Osteocyte (in vitro differentiated cells): Measurements from ENCODE around the gene FAM200B. TPM values are rescaled to one million over a fixed set of nuclear protein-coding genes. Genes with fewer than 3 reads are reported as not detected.

ENCODE experiments used
- DNase-seq: peaks from one replicate; pipeline ENCODE4 v3.0.0; 2021; ENCODE audit warnings: mixed read lengths; ENCODE audit not compliant: unreplicated experiment; ENCODE audit errors: extremely low spot score
- H3K27ac Mint-ChIP-seq: one replicate; pipeline ENCODE4 v1.8.0; 2021; ENCODE audit warnings: mild to moderate bottlenecking, mixed read lengths; ENCODE audit not compliant: unreplicated experiment
- H3K27me3 Mint-ChIP-seq: one replicate; pipeline ENCODE4 v1.8.0; 2021; ENCODE audit warnings: mixed read lengths; ENCODE audit not compliant: unreplicated experiment
- H3K36me3 Mint-ChIP-seq: one replicate; pipeline ENCODE4 v1.8.0; 2021; ENCODE audit warnings: mixed read lengths; ENCODE audit not compliant: unreplicated experiment
- H3K4me1 Mint-ChIP-seq: one replicate; pipeline ENCODE4 v1.8.0; 2021; ENCODE audit warnings: mixed read lengths; ENCODE audit not compliant: unreplicated experiment
- H3K4me3 Mint-ChIP-seq: one replicate; pipeline ENCODE4 v1.8.0; 2021; ENCODE audit warnings: mild to moderate bottlenecking, moderate library complexity, mixed read lengths; ENCODE audit not compliant: unreplicated experiment
- H3K9me3 Mint-ChIP-seq: one replicate; pipeline ENCODE4 v1.8.0; 2021; ENCODE audit warnings: mixed read lengths; ENCODE audit not compliant: unreplicated experiment
- CTCF ChIP-seq: fragments of 200-600 bp; sonication (generic); IDR thresholded peaks from 2 replicates; pipeline ENCODE4 v1.5.0; 2021; ENCODE audit warnings: antibody characterized with exemption, mild to moderate bottlenecking, moderate library complexity
- long read RNA-seq: library from polyadenylated mRNA; unstranded; transcript quantifications from one replicate; pipeline ENCODE4 v2.0.0, GENCODE V29; 2021
- total RNA-seq: library from RNA; stranded (reverse); gene quantifications from 2 replicates; pipeline ENCODE4 v1.2.1, GENCODE V29; 2021

Gene FAM200B
- total RNA-seq = 43.8 and 45.0 TPM in 2 replicates
- long read RNA-seq, full-length matches to known transcripts = 54 of 61 reads
- long read RNA-seq, partial matches to known transcripts = 1 of 61 reads
- long read RNA-seq, other reads (novel, unspliced or antisense) = 6 of 61 reads

- Mint-ChIP-seq H3K27me3 (no peaks in the 10 kb centered on the region), H3K36me3 (peaks cover 16% of the 10 kb centered on the region), H3K4me3 (peak within 1 kb of the TSS; percentile 99), H3K9me3 (no peaks in the 10 kb centered on the region), H3K4me1 (peaks cover 63% of the 10 kb centered on the region), H3K27ac (peak within 1 kb of the TSS; percentile 100)
- peak; percentile 100 for DNase-seq
- TF ChIP-seq CTCF = no peak
Measured at GRCh38 chr4:15681372-15682241, at the start of gene FAM200B. Gene FAM200B, plus strand, starts transcription at chr4:15681827. Its CDS starts 5,151 bp downstream, at chr4:15686978.

GRCh38 chr4:15636818-15637217 is 44.8 kb upstream of the FAM200B start:
- no peaks in the 10 kb centered on the region for H3K27me3 Mint-ChIP-seq
- TF ChIP-seq CTCF = no peak
- H3K4me3 Mint-ChIP-seq = no peak overlapping the region
- no peaks in the 10 kb centered on the region for H3K9me3 Mint-ChIP-seq
- no peaks in the 10 kb centered on the region for H3K4me1 Mint-ChIP-seq
- H3K36me3 Mint-ChIP-seq = peaks cover 56% of the 10 kb centered on the region
- no peak for DNase-seq
- no peak overlapping the region for H3K27ac Mint-ChIP-seq

GRCh38 chr4:15638418-15638817 is 43.2 kb upstream of the FAM200B start:
- no peak for TF ChIP-seq CTCF
- H3K4me1 Mint-ChIP-seq = peaks cover 4% of the 10 kb centered on the region
- peaks cover 44% of the 10 kb centered on the region for H3K36me3 Mint-ChIP-seq
- H3K4me3 Mint-ChIP-seq = no peak overlapping the region
- H3K9me3 Mint-ChIP-seq = no peaks in the 10 kb centered on the region
- no peak for DNase-seq
- no peaks in the 10 kb centered on the region for H3K27me3 Mint-ChIP-seq
- H3K27ac Mint-ChIP-seq = no peak overlapping the region

- H3K27ac Mint-ChIP-seq = no peak overlapping the region
- no peak for DNase-seq
- no peaks in the 10 kb centered on the region for H3K9me3 Mint-ChIP-seq
- H3K4me3 Mint-ChIP-seq = no peak overlapping the region
- peaks cover 6% of the 10 kb centered on the region for H3K36me3 Mint-ChIP-seq
- no peaks in the 10 kb centered on the region for H3K27me3 Mint-ChIP-seq
- TF ChIP-seq CTCF = no peak
- peaks cover 58% of the 10 kb centered on the region for H3K4me1 Mint-ChIP-seq
Measured at GRCh38 chr4:15648600-15648999, 33.0 kb upstream of the FAM200B start.

GRCh38 chr4:15649914-15650545 is 31.6 kb upstream of the FAM200B start:
- Mint-ChIP-seq H3K36me3 (no peaks in the 10 kb centered on the region), H3K4me1 (peaks cover 60% of the 10 kb centered on the region), H3K27me3 (no peaks in the 10 kb centered on the region), H3K4me3 (no peak overlapping the region), H3K9me3 (no peaks in the 10 kb centered on the region), H3K27ac (peak overlapping the region; percentile 61)
- peak; percentile 68 for TF ChIP-seq CTCF
- no peak for DNase-seq
